D721Med (cell line): ENCODE measurements around the gene CACNA1B.
"Not testable (repeated sequence)": the region's sequence is repeated elsewhere in the genome, so short reads cannot be mapped to it uniquely, and the experiment has no call there.

Source experiments
- DNase-seq: peaks from one replicate; pipeline ENCODE4 v3.0.0; 2011; ENCODE audit warnings: low spot score; ENCODE audit not compliant: insufficient read length
- FAIRE-seq: peaks from 2 replicates; lab custom pipeline; 2011; peaks lifted over from hg19 to GRCh38; lab: Jason Lieb, UNC
- TF ChIP-seq, protein P1 (sequence below): IDR thresholded peaks from 2 replicates; pipeline ENCODE4 v1.5.1; 2012; ENCODE audit warnings: mild to moderate bottlenecking, control low read depth; ENCODE audit not compliant: insufficient read depth; ENCODE audit errors: missing control alignments

Gene CACNA1B

DNA sequence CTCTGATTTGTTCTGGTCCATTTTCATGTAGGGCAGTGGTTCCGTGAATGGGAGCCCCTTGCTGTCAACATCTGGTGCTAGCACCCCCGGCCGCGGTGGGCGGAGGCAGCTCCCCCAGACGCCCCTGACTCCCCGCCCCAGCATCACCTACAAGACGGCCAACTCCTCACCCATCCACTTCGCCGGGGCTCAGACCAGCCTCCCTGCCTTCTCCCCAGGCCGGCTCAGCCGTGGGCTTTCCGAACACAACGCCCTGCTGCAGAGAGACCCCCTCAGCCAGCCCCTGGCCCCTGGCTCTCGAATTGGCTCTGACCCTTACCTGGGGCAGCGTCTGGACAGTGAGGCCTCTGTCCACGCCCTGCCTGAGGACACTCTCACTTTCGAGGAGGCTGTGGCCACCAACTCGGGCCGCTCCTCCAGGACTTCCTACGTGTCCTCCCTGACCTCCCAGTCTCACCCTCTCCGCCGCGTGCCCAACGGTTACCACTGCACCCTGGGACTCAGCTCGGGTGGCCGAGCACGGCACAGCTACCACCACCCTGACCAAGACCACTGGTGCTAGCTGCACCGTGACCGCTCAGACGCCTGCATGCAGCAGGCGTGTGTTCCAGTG is 244.0 kb downstream of the CACNA1B start:
- no peak for FAIRE-seq
- no peak for DNase-seq
- TF ChIP-seq, protein P1, sequence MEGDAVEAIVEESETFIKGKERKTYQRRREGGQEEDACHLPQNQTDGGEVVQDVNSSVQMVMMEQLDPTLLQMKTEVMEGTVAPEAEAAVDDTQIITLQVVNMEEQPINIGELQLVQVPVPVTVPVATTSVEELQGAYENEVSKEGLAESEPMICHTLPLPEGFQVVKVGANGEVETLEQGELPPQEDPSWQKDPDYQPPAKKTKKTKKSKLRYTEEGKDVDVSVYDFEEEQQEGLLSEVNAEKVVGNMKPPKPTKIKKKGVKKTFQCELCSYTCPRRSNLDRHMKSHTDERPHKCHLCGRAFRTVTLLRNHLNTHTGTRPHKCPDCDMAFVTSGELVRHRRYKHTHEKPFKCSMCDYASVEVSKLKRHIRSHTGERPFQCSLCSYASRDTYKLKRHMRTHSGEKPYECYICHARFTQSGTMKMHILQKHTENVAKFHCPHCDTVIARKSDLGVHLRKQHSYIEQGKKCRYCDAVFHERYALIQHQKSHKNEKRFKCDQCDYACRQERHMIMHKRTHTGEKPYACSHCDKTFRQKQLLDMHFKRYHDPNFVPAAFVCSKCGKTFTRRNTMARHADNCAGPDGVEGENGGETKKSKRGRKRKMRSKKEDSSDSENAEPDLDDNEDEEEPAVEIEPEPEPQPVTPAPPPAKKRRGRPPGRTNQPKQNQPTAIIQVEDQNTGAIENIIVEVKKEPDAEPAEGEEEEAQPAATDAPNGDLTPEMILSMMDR = no peak

DNA sequence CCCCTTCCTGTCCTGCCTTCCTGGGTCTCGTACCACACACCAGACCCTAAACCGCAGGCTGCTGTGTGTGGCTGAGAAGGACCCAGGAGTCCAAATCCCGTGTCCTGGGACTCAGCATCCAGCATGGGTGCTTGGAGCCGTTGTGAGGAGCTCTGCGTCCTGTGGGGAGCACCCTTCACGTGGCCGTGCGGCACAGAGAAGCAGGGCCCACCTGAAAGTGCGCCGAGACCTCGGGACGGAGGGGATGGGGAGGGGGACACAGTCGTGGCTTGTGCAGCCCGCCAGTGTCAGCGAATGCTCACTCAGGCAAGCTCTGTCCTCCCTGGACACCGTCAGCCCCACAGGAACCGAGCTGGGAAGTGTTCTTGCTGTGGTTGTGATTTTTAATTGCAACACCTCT is 244.6 kb downstream of the CACNA1B start:
- TF ChIP-seq, protein P1 = no peak
- no peak for DNase-seq
- no peak for FAIRE-seq

DNA sequence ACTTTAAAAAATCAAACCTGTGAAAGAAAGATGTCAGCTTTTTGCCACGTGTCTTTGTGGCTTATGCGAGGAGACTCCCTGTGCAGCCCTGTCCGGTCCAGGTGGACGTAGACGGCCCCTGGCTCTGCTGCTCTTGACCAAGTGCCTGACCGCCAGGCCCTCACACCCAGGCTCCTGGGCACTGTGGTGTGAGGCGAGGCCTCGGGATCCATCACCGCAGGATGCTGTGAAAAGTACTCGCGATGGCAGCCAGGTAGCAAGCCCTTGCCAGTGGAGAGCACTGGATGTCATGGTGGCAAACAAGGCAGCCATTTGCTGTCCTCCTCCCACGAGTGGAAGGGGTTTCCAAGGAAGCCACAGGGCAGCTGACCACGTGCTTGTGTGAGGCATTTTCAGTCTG is 245.1 kb downstream of the CACNA1B start:
- no peak for FAIRE-seq
- DNase-seq = no peak

DNA sequence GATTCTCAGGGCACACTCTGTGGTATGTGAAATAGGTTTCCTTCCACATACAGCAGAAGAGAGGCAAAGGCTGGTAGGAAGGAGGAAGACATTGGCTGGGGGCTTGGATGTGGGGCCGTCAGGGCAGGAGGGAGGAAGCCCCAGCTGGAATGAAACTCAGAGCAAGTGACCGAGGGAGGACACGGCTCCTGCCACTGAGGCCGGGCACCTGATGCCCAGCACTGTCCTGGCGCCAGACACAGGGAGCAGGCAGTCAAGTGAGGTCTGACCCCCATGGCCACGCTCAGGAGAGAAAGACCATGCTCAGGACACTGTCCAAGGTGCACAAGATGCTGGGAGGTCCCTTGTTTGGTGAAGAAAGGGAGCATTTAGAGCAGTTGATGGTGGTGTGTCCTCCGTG is 245.5 kb downstream of the CACNA1B start:
- FAIRE-seq (no peak), DNase-seq (no peak)
- TF ChIP-seq, protein P1 = no peak

More for the DNA sequence above, 245.1 kb downstream of the CACNA1B start:
- TF ChIP-seq, protein P1 = no peak

DNA sequence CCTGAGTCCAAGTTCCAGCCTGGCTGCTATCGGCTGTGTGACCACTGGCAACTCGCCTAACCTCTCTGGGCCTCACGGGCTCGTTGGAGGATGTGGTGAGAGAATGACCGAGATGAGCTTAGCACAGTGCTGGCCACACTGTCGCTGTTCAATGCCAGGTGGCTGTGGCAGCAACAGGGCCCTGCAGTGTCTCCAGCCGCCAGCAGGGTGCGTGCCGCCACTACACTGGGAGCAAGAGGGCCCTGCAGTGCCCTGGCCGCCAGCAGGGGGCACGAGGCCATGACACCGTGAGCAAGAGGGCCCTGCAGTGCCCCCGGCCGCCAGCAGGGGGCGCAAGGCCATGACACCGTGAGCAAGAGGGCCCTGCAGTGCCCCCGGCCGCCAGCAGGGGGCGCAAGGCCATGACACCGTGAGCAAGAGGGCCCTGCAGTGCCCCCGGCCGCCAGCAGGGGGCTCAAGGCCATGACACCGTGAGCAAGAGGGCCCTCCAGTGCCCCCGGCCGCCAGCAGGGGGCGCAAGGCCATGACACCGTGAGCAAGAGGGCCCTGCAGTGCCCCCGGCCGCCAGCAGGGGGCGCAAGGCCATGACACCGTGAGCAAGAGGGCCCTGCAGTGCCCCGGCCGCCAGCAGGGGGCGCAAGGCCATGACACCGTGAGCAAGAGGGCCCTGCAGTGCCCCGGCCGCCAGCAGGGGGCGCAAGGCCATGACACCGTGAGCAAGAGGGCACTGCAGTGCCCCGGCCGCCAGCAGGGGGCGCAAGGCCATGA is 248.7 kb downstream of the CACNA1B start:
- FAIRE-seq, DNase-seq: not testable (repeated sequence)

DNA sequence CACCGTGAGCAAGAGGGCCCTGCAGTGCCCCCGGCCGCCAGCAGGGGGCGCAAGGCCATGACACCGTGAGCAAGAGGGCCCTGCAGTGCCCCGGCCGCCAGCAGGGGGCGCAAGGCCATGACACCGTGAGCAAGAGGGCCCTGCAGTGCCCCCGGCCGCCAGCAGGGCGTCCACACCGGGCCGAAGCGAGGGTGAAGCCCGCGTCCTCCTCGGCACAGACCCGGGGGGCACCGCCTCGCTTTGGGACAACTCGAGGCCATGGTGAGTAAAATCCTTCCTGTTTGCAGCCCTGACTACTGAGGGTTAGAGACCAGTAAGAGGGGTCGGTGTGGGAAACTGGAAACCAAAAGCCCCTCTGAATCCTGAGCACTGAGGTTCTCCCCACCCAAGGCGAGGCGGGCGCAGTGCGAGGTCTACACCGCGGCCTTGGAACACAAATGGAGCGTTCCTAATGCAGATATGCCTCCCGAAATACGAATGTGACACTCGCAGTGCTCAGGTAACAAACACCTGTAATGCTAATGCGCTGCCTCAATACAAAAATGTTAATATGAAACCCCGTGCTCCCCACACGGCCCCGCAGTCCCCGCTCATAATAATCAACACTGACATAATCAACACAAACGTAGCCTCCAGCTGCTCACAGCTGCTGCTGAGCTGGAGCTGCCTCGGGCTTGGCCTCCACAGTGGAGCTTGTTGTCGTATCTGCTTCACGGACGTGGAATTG is 249.4 kb downstream of the CACNA1B start:
- FAIRE-seq, DNase-seq: not testable (repeated sequence)

DNA sequence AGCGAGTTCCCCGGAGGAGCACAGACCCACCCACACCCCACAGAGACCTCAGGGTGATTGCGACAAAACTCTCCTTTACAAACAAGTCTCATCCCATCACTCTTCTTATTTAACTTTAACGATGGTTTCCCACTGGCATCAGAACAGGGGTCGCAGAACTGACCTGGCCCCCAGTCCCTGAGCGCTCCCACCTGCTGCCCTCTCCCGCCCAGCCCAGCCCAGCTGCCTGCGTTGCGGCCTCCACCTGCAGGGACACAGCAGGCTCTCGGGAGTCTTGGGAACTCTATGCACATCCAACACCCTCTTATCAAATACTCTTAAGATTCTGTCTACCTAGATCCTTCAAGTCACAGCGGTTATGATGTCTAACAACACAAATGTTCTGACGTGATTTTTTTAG is 250.4 kb downstream of the CACNA1B start:
- not testable (repeated sequence) for DNase-seq
- peak; percentile 60 for FAIRE-seq

DNA sequence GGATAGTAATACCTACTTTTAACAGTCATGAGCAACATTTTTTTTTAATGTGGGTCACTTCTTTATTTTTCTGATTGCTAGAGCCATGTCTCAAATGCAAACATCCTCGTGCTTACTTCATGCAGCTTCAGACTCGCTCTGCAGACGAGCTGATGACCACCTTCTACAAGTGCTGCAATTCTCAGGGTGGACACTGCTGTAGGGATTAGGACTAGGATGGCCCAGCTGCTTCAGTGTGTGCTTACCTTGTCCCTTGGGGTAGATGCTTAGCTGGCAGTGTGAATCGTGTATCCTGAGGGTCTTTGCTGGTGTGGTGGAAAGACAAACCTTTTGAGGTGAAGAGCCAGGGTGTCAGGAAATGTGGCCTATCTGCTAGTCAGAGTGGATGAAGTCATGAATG is 251.7 kb downstream of the CACNA1B start:
- not testable (repeated sequence) for DNase-seq, FAIRE-seq

DNA sequence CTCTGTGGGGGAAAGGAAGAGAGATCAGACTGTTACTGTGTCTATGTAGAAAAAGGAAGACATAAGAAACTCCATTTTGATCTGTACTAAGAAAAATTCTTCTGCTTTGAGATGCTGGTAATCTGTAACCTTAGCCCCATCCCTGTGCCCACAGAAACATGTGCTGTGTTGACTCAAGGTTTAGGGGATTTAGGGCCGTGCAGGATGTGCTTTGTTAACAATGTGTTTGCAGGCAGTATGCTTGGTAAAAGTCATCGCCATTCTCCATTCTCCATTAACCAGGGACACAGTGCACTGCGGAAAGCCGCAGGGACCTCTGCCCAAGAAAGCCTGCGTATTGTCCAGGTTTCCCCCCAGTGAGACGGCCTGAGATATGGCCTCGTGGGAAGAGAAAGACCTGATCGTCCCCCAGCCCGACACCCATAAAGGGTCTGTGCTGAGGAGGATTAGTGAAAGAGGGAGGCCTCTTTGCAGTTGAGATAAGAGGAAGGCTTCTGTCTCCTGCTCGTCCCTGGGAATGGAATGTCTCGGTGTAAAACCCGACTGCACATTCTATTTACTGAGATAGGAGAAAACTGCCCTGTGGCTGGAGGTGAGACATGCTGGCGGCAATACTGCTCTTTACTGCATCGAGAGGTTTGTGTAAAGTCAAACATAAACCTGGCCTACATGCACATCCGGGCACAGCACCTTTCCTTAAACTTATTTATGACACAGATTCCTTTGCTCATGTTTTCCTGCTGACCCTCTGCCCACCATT is 255.5 kb downstream of the CACNA1B start:
- FAIRE-seq, DNase-seq: not testable (repeated sequence)

DNA sequence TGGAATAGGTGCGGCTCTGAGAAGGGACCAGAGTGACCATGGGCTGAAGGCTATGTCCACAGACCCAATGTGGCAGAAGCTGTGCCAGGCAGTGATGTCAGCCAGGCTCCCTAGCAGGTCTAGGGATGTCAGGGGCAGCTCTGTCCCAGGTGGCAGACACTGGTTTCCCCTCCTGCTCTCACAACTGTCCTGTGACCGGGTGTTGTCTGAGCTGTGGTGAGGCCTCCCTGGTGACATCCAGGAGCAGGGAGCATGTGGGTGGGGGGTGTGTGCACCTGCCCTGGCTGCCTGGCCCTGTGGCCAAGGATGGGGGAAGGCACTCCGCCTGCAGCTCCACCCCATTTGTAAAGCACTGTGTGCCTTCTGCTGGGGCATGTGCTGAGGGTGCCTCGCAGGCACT is 257.0 kb downstream of the CACNA1B start:
- not testable (repeated sequence) for DNase-seq, FAIRE-seq

DNA sequence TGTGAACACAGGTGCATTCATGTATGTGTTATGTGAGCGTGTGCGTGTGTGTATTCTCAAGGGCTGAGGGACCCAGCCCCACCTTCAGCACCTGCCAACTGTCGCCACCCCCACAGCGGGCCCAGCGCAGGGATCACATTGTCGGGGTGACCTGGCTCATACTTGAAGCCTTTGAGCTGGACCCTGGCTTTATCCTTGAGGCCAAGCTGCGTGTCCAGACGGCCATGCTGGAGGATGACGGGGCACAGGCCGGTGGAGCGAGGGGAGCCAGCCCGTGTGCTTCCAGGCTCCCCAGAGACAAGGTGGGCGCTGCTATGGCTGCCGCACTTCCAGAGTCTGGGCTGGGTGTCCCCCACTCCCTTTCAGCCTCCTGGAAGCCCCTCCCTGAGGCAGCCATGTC is 261.5 kb downstream of the CACNA1B start:
- FAIRE-seq, DNase-seq: not testable (repeated sequence)

DNA sequence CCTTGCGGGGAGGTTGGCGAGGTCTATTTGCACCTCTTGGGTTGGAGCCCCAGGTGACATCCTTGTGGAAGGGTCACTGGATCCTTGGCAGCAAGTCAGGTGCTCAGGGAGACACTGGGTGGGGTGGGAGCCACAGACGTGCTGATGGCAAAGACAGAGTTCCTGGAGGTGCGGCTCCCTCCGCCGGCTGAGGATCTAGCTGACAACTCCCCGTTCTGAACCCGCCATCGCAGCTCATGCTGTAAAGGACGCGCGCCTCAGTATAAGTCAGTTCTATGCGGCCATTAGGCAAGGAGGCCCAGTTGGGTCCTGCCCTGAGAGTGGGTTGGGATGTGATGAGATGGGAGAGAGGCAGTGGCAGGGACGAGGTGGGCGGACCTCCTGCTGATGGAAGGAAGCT is 263.4 kb downstream of the CACNA1B start:
- FAIRE-seq, DNase-seq: not testable (repeated sequence)

DNA sequence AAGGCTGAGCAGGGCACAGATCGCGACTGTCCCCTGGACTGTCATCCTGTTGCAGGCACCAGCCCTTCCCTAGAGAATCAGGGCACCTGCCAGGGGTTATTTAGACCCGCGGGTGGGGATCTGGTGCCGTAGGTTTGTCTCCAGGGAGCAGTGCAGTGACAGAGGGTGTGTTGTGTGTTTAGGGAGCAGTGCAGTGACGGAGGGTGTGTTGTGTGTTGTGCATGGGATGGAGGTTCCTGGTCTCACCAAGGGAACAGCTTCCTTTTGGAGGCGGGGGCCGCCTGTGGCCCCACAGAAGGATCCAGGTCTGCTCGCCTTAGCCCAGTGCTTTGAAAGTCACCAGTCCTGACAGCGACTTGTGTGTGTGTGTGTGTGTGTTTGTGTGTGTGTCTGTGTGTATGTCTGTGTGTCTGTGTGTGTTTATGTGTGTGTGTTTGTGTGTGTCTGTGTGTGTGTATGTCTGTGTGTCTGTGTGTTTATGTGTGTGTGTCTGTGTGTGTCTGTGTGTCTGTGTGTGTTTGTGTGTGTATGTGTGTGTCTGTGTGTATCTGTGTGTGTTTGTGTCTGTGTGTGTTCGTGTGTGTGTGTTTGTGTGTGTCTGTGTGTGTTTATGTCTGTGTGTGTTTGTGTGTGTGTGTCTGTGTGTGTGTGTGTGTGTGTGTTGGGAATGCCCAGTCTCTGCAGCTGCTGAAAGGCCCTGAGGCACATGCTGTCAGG is 265.1 kb downstream of the CACNA1B start:
- DNase-seq, FAIRE-seq: not testable (repeated sequence)
